Stimulated activated CD4-positive, alpha-beta T cell treated with anti-CD3 and anti-CD28 coated beads, Interleukin-1b, Interleukin-23, amount 100 ng/mL, for 24 hours (primary cell): Measurements from ENCODE around the gene DUS2.
"Not testable (repeated sequence)": the region's sequence is repeated elsewhere in the genome, so short reads cannot be mapped to it uniquely, and the experiment has no call there.

Experiments used
- DNase-seq, 4 experiments: peaks; one replicate each; pipeline ENCODE4 v3.0.0-alpha.2; 2020; ENCODE audit warnings: low read depth in 4 of 4, low spot score in 1 of 4

DUS2 gene

GRCh38 chr16:68116256-68116867 lies 93.3 kb downstream of the DUS2 start:
- DNase-seq: no peak

DNA sequence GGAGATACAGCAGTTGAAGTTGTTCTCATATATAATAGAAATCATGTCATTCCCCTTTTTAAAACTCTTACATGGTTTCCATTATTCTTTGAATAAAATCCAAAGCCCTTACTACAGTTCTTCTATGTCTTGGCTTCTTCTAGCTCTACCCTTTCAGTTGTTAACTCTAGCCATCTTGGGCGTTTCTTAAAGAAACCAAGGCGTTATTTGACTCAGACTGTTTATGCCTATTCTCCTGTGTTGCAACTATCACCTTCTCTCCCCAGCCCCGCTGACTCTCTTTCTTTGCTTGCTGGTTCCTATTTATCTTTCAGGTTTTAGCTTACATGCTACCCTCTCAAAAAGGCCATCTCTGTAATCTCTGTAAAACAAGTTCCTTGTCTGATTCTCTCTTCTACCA lies 94.8 kb downstream of the DUS2 start:
- DNase-seq: no peak

DNA sequence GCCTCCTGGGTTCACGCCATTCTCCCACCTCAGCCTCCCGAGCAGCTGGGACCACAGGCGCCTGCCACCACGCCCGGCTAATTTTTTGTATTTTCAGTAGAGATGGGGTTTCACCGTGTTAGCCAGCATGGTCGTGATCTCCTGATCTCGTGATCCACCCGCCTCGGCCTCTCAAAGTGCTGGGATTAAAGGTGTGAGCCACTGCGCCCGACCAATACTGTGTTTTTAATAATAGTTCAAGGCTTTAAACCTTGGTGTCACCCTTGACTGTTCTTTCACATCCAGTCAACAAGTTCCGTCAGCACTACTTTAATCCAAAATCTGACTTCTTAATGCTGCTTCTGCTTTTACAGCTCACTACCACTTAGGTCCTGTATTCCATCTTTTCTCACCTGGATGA lies 95.9 kb downstream of the DUS2 start:
- not testable (repeated sequence) for DNase-seq

- DNase-seq: not testable (repeated sequence)
These were observed 97.4 kb downstream of the DUS2 start for GRCh38 chr16:68120496-68120895.

- DNase-seq: no peak
These were observed 103.3 kb downstream of the DUS2 start for GRCh38 chr16:68126395-68126794.

DNA sequence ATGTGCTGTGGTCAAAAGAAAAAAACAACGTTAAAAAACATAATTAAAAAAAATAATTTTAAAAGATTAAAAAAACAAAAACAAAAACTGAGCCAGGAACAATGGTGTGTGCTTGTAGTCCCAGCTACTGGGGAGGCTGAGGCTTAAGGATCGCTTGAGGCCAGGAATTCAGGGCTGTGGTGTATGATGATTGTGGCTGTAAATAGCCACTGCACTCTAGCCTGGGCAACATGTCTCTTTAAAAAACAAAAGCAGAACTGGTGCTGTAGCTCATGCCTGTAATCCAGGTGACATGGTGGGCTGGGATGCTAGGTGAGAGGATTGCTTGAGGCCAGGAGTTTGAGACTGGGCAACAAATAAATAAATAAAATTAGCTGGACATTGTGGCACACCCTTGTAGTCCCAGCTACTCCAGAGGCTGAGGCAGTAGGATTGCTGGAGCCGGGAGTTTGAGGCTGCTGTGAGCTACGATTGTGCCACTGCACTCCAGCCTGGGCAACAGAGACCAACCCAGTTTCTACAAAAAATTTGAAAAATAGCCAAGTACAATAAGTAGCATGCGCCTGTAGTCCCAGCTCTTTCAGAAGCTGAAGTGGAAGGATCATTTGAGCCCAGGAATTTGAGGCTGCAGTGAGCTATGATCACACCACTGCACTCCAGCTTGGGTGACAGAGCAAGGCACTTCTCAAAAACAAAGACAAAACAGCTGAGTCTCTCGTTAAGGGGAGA lies 105.7 kb downstream of the DUS2 start:
- DNase-seq: no peak
